Measurements from ENCODE around the gene RNASEH2B. TPM values are rescaled to one million over a fixed set of nuclear protein-coding genes. Genes with fewer than 3 reads are reported as not detected.

RNASEH2B gene
- polyA plus RNA-seq, 4 donors, result 19.7 to 43.1 (median 33.8) TPM

DNA sequence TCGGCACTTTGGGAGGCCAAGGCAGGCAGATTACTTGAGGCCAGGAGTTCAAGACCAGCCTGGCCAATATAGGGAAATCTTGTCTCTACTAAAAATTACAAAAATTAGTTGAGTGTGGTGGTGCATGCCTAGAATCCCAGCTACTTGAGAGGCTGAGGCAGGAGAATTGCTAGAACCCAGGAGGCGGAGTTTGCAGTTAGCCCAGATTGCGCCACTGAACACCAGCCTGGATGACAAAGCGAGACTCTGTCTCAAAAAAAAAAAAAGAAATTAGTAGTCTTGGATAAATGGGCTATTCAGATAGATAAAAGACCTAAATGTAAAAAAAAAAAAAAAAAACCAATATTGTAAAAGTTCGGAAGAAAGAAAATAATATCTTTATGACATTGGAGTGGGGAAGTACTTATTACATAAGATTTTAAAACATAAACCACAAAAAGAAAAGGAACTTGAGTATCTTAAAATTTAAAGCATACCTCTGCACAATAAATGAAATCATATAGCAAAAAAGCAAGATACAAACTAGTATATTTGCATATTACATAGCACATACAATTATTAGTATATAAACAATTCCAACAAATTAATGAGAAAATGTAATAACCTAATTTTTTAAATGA lies 26.7 kb upstream of the RNASEH2B start:
- FAIRE-seq, result no peak
- H3K27ac ChIP-seq (ENCODE audit: low read depth in 1 of 3, low read length in 2 of 3), result no peak overlapping the region
- 91 to 94% (median 92%) methylated on average over 5 of the region's 5 CpGs for WGBS, 3 donors

DNA sequence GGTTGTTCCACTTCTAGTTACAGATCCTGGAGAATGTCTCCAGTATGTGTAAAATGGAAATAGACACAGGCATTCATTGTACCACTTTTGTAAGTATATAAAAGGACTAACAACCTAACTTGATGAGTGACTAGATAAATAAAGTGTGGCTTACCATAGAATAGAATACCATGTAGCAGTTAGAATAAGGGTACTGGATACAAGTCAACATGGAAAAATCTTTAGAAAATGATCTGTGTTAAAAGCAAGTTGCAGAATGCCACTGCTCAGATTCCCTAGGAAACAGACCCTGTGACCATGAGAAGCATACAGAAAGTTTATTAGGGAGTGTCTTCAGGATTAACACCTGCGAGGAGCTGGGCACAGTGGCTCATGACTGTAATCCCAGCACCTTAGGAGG lies 25.9 kb upstream of the RNASEH2B start:
- FAIRE-seq (no peak), DNase-seq (no peak)
- Histone ChIP-seq H3K4me3 (ENCODE audit: low read depth in 1 of 3, low read length in 3 of 3) (no peak overlapping the region), H3K36me3 (ENCODE audit: control insufficient read depth in 3 of 3, insufficient read depth in 2 of 3, low read depth in 1 of 3, low read length in 3 of 3) (no peaks in the 10 kb centered on the region), H3K27me3 (ENCODE audit: control insufficient read depth in 3 of 3, insufficient read depth in 3 of 3, low read length in 3 of 3) (no peaks in the 10 kb centered on the region), H3K4me1 (ENCODE audit: control insufficient read depth in 3 of 3, insufficient read depth in 2 of 3, low read depth in 1 of 3, low read length in 2 of 3) (no peaks in the 10 kb centered on the region), H3K27ac (ENCODE audit: low read depth in 1 of 3, low read length in 2 of 3) (no peak overlapping the region), H3K9me3 (ENCODE audit: control insufficient read depth in 2 of 2, insufficient read depth in 1 of 2, low read depth in 1 of 2, low read length in 1 of 2) (peaks cover 0 to 3% of the 10 kb centered on the region in 2 donors)
- WGBS, 3 donors, result 33 to 76% (median 50%) methylated on average over 1 of the region's 1 CpG

More for the DNA sequence above, 26.7 kb upstream of the RNASEH2B start:
- no peak overlapping the region for H3K4me3 ChIP-seq (ENCODE audit: low read depth in 1 of 3, low read length in 3 of 3)
- no peaks in the 10 kb centered on the region for H3K36me3 ChIP-seq (ENCODE audit: control insufficient read depth in 3 of 3, insufficient read depth in 2 of 3, low read depth in 1 of 3, low read length in 3 of 3)
- no peaks in the 10 kb centered on the region for H3K4me1 ChIP-seq (ENCODE audit: control insufficient read depth in 3 of 3, insufficient read depth in 2 of 3, low read depth in 1 of 3, low read length in 2 of 3)
- no peak for DNase-seq
- H3K27me3 ChIP-seq (ENCODE audit: control insufficient read depth in 3 of 3, insufficient read depth in 3 of 3, low read length in 3 of 3), result no peaks in the 10 kb centered on the region
- H3K9me3 ChIP-seq (ENCODE audit: control insufficient read depth in 2 of 2, insufficient read depth in 1 of 2, low read depth in 1 of 2, low read length in 1 of 2), result peaks cover 0 to 3% of the 10 kb centered on the region in 2 donors

DNA sequence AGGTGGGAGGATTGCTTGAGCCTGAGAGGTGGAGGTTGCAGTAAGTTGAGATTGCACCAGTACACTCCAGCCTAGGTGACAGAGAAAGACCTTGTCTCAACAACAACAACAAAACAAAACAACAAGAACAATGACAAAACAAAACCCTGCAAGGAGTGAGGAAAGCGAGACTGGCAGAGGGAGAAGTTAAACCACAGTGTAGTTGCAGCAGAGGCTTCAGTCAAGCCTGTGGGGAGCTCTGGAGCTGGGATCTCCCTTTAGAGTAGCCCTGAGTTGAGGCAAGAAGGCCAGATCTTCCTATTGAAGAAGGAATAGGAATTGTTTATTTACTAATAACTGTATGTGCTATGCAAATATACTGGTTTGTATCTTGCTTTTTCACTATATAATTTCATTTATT lies 25.3 kb upstream of the RNASEH2B start:
- Histone ChIP-seq H3K36me3 (ENCODE audit: control insufficient read depth in 3 of 3, insufficient read depth in 2 of 3, low read depth in 1 of 3, low read length in 3 of 3) (no peaks in the 10 kb centered on the region), H3K9me3 (ENCODE audit: control insufficient read depth in 2 of 2, insufficient read depth in 1 of 2, low read depth in 1 of 2, low read length in 1 of 2) (peaks cover 0 to 3% of the 10 kb centered on the region in 2 donors), H3K4me1 (ENCODE audit: control insufficient read depth in 3 of 3, insufficient read depth in 2 of 3, low read depth in 1 of 3, low read length in 2 of 3) (no peaks in the 10 kb centered on the region), H3K27ac (ENCODE audit: low read depth in 1 of 3, low read length in 2 of 3) (no peak overlapping the region), H3K4me3 (ENCODE audit: low read depth in 1 of 3, low read length in 3 of 3) (no peak overlapping the region), H3K27me3 (ENCODE audit: control insufficient read depth in 3 of 3, insufficient read depth in 3 of 3, low read length in 3 of 3) (no peaks in the 10 kb centered on the region)
- FAIRE-seq (no peak), DNase-seq (no peak)
- WGBS, 3 donors, result 87 to 92% (median 88%) methylated on average over 1 of the region's 1 CpG

DNA sequence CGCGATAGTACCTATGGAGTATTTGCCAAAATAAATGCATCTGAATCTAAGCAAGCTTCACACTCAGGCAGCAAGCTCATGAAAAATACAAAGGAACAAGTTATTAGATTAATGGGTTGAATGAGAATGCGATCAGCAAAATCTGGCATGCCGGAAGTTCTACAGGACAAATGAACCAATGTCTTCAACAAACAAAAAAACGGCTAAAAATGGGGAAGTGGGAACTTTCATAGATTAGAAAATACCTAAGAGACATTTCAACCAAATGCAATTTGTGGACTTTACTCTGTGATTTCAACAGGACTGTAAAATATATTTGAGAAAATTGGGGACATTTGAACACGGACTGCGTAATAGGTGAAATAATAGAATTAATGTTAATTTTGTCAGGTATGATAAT lies 22.4 kb upstream of the RNASEH2B start:
- DNase-seq (no peak), FAIRE-seq (no peak)
- Histone ChIP-seq H3K27ac (ENCODE audit: low read depth in 1 of 3, low read length in 2 of 3) (no peak overlapping the region), H3K9me3 (ENCODE audit: control insufficient read depth in 2 of 2, insufficient read depth in 1 of 2, low read depth in 1 of 2, low read length in 1 of 2) (peaks cover 0 to 3% of the 10 kb centered on the region in 2 donors), H3K36me3 (ENCODE audit: control insufficient read depth in 3 of 3, insufficient read depth in 2 of 3, low read depth in 1 of 3, low read length in 3 of 3) (no peaks in the 10 kb centered on the region), H3K27me3 (ENCODE audit: control insufficient read depth in 3 of 3, insufficient read depth in 3 of 3, low read length in 3 of 3) (peaks cover 0 to 1% (median 0%) of the 10 kb centered on the region in 3 donors), H3K4me3 (ENCODE audit: low read depth in 1 of 3, low read length in 3 of 3) (no peak overlapping the region), H3K4me1 (ENCODE audit: control insufficient read depth in 3 of 3, insufficient read depth in 2 of 3, low read depth in 1 of 3, low read length in 2 of 3) (no peaks in the 10 kb centered on the region)
- 92 to 93% (median 92%) methylated on average over 7 of the region's 7 CpGs for WGBS, 3 donors

DNA sequence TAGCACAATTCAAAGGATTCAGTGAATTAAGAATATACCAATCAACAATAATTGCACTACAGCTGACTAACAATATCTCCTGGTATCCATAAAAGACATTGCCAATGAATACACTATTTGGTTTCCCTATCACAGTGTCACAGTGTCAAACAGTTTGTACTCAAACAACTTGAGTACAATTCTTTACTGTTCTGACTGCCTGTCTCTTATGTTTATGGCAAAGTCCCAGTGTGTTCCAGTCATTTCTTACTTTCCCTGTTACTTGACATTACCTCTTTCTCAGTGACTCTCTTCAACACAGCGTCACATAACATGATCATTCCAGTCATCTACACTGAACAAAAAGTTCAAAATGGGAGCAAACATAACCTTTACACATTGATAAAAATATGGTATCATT lies 21.2 kb upstream of the RNASEH2B start:
- DNase-seq (no peak), FAIRE-seq (no peak)
- H3K27me3 ChIP-seq (ENCODE audit: control insufficient read depth in 3 of 3, insufficient read depth in 3 of 3, low read length in 3 of 3), result peaks cover 0 to 2% (median 0%) of the 10 kb centered on the region in 3 donors
- no peaks in the 10 kb centered on the region for H3K36me3 ChIP-seq (ENCODE audit: control insufficient read depth in 3 of 3, insufficient read depth in 2 of 3, low read depth in 1 of 3, low read length in 3 of 3)
- WGBS, 3 donors, result 1 to 79% (median 47%) methylated on average over 1 of the region's 1 CpG
- no peak overlapping the region for H3K27ac ChIP-seq (ENCODE audit: low read depth in 1 of 3, low read length in 2 of 3)
- H3K4me1 ChIP-seq (ENCODE audit: control insufficient read depth in 3 of 3, insufficient read depth in 2 of 3, low read depth in 1 of 3, low read length in 2 of 3), result no peaks in the 10 kb centered on the region
- H3K9me3 ChIP-seq (ENCODE audit: control insufficient read depth in 2 of 2, insufficient read depth in 1 of 2, low read depth in 1 of 2, low read length in 1 of 2), result no peaks in the 10 kb centered on the region
- no peak overlapping the region for H3K4me3 ChIP-seq (ENCODE audit: low read depth in 1 of 3, low read length in 3 of 3)

DNA sequence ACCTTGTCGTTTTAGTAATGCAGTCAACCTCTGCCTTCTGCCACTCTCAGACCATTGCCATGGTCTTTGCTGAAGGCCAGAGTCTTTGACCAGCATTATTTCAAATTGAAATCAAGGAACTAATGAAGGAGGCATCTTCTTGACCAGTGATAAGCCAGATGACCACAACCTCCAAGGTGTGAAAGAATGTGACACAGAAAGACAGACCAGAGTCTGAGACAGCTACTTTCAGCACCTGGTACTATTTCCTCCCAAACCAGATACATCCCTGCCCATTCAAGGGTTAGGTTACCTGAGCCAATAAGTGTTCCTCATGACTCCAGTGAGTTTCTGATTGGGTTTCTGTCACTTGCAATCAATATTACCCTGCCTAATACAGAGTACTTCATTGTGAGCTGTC lies 20.3 kb upstream of the RNASEH2B start:
- Histone ChIP-seq H3K36me3 (ENCODE audit: control insufficient read depth in 3 of 3, insufficient read depth in 2 of 3, low read depth in 1 of 3, low read length in 3 of 3) (no peaks in the 10 kb centered on the region), H3K4me1 (ENCODE audit: control insufficient read depth in 3 of 3, insufficient read depth in 2 of 3, low read depth in 1 of 3, low read length in 2 of 3) (no peaks in the 10 kb centered on the region), H3K27me3 (ENCODE audit: control insufficient read depth in 3 of 3, insufficient read depth in 3 of 3, low read length in 3 of 3) (peaks cover 0 to 2% (median 0%) of the 10 kb centered on the region in 3 donors), H3K27ac (ENCODE audit: low read depth in 1 of 3, low read length in 2 of 3) (no peak overlapping the region), H3K9me3 (ENCODE audit: control insufficient read depth in 2 of 2, insufficient read depth in 1 of 2, low read depth in 1 of 2, low read length in 1 of 2) (peaks cover 0 to under 1% of the 10 kb centered on the region in 2 donors), H3K4me3 (ENCODE audit: low read depth in 1 of 3, low read length in 3 of 3) (no peak overlapping the region)
- 0 to 63% (median 29%) methylated on average over 1 of the region's 1 CpG for WGBS, 3 donors
- FAIRE-seq (no peak), DNase-seq (no peak)

DNA sequence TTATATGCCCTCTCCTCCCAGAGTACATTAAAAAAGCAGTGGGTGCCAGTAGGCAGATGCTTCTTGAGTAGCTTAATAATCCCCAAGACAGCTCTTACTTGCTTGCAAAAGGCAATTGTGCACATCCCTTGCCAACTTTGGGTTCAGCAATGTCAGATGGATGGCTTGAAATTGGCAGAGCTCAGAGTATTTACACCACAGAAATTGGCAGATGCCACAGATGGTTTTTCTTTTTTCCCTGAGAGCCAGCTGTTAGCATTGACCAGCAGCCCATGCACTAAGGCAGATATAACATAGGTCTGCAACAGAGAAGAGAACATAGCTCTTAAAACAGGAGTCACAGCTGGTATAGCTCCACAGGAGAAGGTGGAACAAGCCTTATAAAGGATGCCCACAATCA lies 18.4 kb upstream of the RNASEH2B start:
- Histone ChIP-seq H3K9me3 (ENCODE audit: control insufficient read depth in 2 of 2, insufficient read depth in 1 of 2, low read depth in 1 of 2, low read length in 1 of 2) (peaks cover 0 to 8% of the 10 kb centered on the region in 2 donors), H3K36me3 (ENCODE audit: control insufficient read depth in 3 of 3, insufficient read depth in 2 of 3, low read depth in 1 of 3, low read length in 3 of 3) (no peaks in the 10 kb centered on the region), H3K4me1 (ENCODE audit: control insufficient read depth in 3 of 3, insufficient read depth in 2 of 3, low read depth in 1 of 3, low read length in 2 of 3) (no peaks in the 10 kb centered on the region), H3K27me3 (ENCODE audit: control insufficient read depth in 3 of 3, insufficient read depth in 3 of 3, low read length in 3 of 3) (peaks cover 0 to 2% (median 0%) of the 10 kb centered on the region in 3 donors), H3K27ac (ENCODE audit: low read depth in 1 of 3, low read length in 2 of 3) (no peak overlapping the region), H3K4me3 (ENCODE audit: low read depth in 1 of 3, low read length in 3 of 3) (no peak overlapping the region)
- FAIRE-seq (no peak), DNase-seq (no peak)

DNA sequence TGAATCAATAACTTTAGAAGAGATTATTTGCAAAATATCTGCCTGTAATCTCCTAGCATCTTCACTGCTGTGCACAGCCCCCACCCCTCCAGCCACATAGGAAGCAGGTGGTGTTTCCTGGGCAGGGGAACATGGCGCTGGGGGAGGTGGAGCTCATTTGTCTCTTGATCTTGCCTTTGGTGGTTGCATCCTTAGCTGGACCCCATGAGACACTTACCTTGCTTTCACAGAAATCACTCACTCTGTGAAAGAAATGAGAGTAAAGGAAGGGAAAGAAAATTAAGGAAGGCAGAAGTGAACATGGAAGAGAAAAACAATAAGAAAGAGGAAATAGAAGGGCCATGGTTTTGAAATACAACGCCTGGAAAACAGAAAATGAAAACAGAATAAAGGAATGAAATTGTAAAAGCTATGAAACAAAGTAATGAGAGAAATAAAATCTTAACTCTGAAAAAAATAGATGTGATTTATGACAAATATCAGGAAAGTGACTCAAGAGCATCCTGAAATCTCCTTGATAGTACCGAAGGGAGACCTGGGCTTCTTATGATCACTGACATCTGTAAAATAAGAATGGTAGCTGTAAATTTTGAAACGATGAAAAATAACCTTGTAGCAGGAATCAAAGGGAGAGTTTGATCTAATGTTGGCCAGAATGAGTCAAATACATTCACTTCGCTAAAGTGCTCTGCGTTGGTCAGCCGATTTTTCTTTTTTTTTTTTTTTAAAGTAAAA lies 17.2 kb upstream of the RNASEH2B start:
- Histone ChIP-seq H3K27ac (ENCODE audit: low read depth in 1 of 3, low read length in 2 of 3) (peak overlapping the region in 1 of 3 donors; percentile 41), H3K4me1 (ENCODE audit: control insufficient read depth in 3 of 3, insufficient read depth in 2 of 3, low read depth in 1 of 3, low read length in 2 of 3) (no peaks in the 10 kb centered on the region), H3K27me3 (ENCODE audit: control insufficient read depth in 3 of 3, insufficient read depth in 3 of 3, low read length in 3 of 3) (peaks cover 0 to 2% (median 0%) of the 10 kb centered on the region in 3 donors), H3K36me3 (ENCODE audit: control insufficient read depth in 3 of 3, insufficient read depth in 2 of 3, low read depth in 1 of 3, low read length in 3 of 3) (no peaks in the 10 kb centered on the region), H3K9me3 (ENCODE audit: control insufficient read depth in 2 of 2, insufficient read depth in 1 of 2, low read depth in 1 of 2, low read length in 1 of 2) (peaks cover 0 to 8% of the 10 kb centered on the region in 2 donors), H3K4me3 (ENCODE audit: low read depth in 1 of 3, low read length in 3 of 3) (no peak overlapping the region)
- WGBS, 3 donors, result 62 to 83% (median 66%) methylated on average over 7 of the region's 7 CpGs
- FAIRE-seq (no peak), DNase-seq (no peak)
